Activated CD4-positive, alpha-beta T cell treated with anti-CD3 and anti-CD28 coated beads, Interleukin-2, amount 50 U/mL, for 1 hour (primary cell): ENCODE results near the gene HERC4.
"Not testable (repeated sequence)": the region's sequence is repeated elsewhere in the genome, so short reads cannot be mapped to it uniquely, and the experiment has no call there.

Source experiments
- DNase-seq: peaks from one replicate; pipeline ENCODE4 v3.0.0-alpha.2; 2020

HERC4 gene

DNA sequence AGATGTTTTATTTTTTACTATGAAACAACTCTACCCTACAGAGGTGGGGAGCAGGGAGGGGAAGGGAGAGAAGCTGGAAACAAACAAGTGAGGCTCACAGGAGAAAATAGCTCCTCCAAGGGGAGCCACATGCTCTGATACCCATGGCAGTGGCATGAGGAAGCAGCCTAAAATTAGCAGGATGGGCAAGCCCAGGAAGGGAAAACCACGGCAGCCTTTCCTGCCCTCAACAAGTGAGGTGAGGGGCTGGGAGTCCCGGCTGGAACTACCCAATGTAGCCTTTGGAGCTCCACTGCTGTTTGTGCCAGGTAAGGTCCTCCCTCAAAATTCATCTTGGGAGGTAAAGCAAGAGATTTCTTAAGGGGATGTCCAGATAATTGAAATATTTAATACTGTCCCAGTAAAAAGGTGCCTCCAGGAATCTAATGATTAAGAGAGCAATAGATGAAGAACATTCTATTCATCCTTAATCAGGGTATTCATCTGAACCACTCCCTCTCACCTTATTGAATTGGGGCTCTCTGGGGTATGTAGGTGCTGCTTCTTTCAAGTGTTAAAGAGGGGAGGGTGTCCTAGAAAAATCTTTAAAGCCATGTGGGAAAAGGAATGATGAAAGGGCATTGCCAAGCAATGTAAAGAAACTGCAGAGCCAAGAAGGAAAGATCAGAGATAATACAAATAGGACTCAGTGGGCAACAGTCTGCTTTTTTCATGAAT, 12.8 kb upstream of the HERC4 start:
- no peak for DNase-seq

- DNase-seq = no peak
Measured at GRCh38 chr10:68086910-68087684, 12.0 kb upstream of the HERC4 start.

DNA sequence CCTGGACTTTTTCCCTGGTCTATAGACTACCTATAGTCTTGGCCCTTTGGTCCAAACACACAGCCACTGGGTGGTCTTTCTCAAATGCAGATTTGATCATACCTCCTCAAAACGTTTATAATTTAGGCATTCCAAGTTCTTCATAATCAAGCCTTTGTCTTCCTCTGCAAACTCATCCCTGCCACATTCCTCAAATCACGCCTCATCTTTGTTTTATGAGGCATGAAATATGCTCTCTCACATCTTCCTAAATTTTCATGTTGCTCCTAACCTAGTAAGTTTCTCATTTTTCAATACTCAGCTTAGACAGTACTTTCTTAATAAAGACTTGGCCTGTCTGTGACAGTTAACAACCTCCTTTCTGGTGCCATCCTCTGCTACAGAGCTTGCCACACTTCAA, 10.9 kb upstream of the HERC4 start:
- DNase-seq = no peak

DNA sequence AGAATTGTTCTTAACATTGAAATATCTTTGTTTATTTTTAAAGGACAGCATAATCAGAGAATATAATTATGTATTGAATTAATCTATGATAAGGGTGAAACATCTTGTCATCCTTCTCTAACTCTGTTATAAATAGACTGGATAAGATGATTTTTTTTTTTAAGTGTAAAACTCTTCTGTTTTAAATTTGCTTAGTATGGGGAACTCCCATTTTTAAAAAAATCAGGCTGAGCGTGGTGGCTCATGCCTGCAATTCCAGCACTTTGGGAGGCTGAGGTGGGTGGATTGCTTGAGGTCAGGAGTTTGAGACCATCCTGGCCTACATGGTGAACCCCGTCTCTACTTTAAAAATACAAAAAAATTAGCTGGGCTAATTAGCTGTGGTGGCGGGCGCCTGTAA, 9.4 kb upstream of the HERC4 start:
- DNase-seq = no peak

- DNase-seq = no peak
Measured at GRCh38 chr10:68083953-68084352, 8.9 kb upstream of the HERC4 start.

GRCh38 chr10:68082872-68083271, 7.8 kb upstream of the HERC4 start:
- no peak for DNase-seq

- DNase-seq = no peak
Measured at GRCh38 chr10:68081916-68082315, 6.8 kb upstream of the HERC4 start.

GRCh38 chr10:68080853-68081431, 5.9 kb upstream of the HERC4 start:
- DNase-seq = no peak

DNA sequence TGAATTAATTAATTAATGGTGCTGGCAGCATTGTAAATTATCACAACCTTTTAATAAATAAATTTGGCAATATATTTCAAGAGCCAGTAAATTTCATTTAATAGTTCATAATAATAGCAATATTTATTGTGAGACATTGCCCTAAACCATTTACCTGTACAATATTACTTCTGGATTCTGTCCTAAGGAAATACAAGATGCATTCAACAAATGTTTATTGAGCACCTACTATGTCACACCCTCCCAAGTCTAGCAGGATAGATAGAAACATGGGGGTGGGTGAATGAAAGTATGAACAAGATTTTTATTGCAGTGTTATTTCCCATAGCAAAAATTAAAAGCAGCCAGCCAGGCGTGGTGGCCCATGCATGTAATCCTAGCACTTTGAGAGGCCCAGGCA, 4.4 kb upstream of the HERC4 start:
- no peak for DNase-seq

GRCh38 chr10:68077026-68077425, 1.9 kb upstream of the HERC4 start:
- DNase-seq = no peak

DNA sequence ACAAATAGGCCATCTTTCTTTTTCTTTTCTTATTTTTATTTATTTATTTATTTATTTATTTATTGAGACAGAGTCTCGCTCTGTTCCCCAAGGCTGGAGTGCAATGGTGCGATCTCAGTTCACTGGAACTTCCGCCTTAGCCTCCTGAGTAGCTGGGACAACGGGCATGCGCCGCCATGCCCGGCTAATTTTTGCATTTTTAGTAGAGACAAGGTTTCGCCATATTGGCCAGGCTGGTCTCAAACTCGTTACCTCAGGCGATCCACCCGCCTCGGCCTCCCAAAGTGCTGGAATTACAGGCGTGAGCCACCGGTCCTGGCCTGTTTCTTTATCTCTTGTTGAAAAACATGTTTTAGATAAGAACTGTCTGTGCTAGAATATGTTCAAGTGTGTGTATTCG, 998 bp upstream of the HERC4 start:
- not testable (repeated sequence) for DNase-seq

GRCh38 chr10:68075550-68076004, 494 bp upstream of the HERC4 start:
- no peak for DNase-seq

DNA sequence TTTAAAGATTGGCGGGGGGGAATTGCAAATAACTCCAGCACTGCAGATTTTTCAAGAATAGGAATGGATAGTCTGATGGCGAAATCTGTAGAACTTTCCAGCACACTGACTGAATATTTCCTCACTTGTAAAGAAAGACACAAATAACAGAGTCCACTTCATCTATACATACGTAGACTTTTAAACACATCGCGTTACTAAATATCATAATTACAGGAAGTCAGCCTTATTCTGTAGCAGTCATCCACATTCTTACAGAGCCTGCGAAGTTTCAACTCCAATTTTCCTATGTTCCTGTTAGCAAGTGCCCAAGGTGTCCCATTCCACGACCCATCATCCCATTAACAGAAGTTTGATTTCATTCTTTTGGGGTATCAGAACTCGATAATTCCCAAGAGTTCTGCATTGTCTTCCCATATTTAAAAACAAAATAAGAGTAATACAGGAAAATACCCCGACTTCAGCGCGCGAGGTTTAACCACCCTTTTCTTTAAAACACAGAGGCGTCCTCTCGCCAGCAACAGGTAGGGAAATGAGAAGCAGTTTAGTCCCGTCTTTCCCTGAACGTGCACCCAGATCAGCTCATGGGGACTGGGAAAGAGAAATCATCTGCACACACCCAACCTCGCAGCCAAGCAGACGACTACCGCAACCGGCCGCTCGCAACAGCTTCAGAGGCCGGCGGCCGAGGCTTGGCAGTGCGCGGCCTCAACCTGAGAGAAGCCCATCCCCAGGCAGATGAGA, 880 bp downstream of the HERC4 start:
- no peak for DNase-seq

DNA sequence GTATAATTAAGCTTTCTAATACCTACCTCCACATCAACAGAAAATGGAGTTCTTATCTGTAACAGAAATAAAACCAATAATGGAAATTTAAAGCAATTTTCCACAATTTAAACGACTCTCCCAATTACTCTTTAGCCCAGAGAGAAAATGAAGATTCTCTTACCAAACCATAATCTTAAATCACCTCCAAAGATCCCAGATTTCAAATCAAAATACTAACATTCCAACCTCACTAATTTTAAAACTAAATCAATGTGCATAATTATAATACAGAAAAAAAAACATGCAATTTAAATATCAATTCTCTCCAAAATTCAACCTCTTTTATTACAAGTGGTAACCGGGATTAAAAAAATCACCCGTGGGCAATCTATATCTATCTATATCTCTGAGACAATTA, 1.5 kb downstream of the HERC4 start:
- no peak for DNase-seq

- DNase-seq = no peak
Measured at GRCh38 chr10:68067508-68067907, 7.6 kb downstream of the HERC4 start.

- no peak for DNase-seq
Measured at GRCh38 chr10:68067029-68067428, 8.1 kb downstream of the HERC4 start.

GRCh38 chr10:68053553-68053952, 21.5 kb downstream of the HERC4 start:
- DNase-seq = no peak

DNA sequence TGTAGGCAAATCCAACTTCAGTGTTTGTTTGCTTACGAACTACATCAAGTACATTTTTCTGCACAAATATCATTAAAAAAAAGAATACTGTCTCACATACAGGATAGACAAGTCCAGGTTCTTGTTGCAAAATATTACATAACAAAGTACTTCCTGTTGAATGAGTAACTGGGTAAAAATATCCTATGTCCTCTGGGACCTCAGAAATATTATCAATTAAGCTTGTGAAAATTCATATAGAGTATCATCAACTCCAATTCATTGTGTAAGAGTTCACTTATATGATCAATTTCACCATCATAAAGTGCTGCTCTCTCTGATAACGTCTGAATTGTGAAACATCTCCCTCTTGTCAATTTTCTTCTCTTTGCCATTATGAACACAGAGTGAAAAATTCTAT, 22.6 kb downstream of the HERC4 start:
- DNase-seq = no peak

- no peak for DNase-seq
Measured at GRCh38 chr10:68049289-68050078, 25.6 kb downstream of the HERC4 start.

DNA sequence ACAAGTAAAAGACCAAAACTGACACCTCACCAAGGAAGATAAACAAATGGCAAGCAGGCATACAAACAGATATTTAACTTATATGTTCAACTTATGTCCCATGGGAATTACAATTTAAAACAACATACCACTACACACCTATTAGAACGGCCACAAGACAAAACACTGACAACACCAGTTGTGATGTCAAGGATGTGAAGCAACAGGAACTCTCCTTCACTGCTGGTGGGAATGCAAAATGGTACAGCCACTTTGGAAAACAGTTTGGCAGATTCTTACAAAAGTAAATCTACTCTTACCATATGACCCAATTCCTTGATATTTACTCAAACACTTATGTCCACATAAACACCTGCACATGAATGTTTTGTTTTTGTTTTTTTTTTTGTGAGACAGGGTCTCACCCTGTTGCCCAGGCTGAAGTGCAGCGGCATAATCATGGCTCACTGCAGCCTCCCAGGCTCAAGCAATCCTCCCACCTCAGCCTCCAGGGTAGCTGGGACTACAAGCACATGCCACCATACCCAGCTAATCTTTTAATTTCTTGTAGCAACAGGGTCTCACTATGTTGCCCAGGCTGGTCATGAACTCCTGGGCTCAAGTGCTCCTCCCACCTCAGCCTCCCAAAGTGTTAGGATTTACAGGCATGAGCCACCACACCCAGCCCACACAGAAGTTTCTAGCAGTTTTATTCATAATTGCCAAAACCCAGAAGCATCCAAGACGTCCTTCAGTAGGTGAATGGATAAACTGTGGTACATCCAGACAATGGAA, 27.3 kb downstream of the HERC4 start:
- no peak for DNase-seq

- no peak for DNase-seq
Measured at GRCh38 chr10:68047122-68047521, 28.0 kb downstream of the HERC4 start.

GRCh38 chr10:68046642-68047041, 28.4 kb downstream of the HERC4 start:
- no peak for DNase-seq
